AG08396 (cell line): ENCODE results near the gene ENPP1.
A peak's percentile ranks its signal among the peaks of the same experiment; 100 is the strongest.
"Not testable (repeated sequence)": the region's sequence is repeated elsewhere in the genome, so short reads cannot be mapped to it uniquely, and the experiment has no call there.

Experiments
- DNase-seq: peaks from one replicate; pipeline ENCODE4 v3.0.0; 2012; ENCODE audit warnings: low spot score, mixed read lengths

ENPP1 gene

DNA sequence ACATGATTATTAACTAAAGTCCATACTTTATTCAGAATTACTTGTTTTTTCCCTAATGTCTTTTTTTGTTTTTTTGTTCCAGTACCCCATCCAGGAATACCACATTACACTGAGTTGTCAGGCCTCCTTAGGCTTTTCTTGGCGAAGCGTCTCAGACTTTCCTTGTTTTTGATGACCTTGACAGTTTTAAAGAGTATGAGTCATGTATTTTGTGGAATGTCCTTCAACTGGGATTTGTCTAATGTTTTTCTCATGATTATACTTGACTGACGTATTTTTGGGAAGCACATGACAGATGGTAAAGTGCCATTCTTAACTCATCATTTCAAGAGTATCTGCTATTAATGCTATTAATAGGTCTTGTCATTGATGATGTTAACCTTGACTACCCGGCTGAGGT is 23.6 kb downstream of the ENPP1 start:
- DNase-seq: no peak

DNA sequence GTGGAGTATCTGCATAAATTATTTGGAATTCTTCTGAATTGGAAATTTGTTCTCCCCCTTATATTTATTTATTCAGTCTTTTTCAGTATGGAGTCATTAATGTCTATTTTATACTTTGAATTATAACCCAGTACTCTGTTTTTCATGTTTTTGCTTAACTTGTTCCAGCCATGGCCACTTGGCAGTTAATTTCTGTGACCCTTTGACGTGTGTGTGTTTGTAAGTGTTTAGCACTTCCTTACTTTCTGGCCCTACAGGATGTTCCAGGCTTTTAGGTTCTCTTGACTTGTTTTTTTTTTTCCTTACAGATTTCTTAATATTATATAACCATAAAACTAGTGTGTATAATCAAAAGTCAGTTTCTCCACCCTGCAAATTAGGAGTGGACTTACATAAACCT is 24.1 kb downstream of the ENPP1 start:
- DNase-seq: no peak

DNA sequence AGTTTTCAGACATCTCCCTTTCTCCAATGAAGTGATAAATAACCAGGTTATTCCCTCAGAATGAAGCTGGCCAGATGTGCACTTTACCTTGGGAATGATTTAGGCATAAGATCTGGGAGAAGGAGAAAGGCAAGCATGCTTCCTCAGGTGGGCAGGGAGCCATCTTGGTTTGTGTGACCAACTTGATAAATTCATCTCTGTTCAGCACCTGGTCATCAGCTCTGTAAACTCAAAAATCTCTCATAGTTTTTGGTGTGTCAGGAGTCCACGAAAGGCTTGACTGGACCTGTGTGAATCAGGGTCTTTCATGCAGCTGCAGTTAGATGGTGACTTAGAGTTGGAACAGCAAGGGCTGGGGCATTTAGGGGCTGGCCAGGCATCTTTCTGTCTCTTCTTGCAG is 24.5 kb downstream of the ENPP1 start:
- no peak for DNase-seq

DNA sequence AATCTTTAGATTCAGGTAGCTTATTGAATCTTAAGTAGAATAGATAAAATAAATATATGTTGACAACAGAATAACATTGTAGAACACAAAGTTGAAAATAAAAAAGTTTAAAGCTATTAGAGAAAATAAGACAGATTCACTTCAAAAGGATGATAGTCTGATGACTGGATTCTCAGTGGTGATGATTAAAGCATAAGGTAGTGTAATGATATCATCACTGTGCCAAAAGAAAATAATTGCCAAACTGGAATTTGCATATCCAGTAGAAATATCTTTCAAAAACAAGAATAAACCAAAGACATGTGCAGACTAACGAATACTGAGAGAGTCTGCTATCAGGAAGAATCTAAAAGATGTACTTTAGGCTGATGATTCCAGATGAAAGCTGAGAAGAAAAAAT is 30.2 kb downstream of the ENPP1 start:
- no peak for DNase-seq

DNA sequence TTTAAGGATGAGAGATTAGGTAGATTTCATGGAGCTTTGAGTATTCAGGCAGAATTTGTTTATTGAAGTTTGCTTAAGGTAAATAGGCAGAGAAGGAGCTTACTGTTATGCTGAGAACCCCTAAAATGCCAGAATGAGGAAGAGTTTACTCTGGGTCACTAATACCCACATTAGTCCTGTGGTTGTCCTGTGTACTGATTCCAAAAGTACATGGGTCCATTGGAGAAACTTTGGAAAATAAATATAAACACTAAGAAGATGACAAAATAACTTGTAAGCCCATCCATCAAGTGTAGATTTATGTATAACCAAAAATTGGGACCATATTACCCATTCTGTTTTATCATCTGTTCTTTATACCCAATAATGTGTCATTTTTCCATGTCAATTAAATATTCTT is 31.6 kb downstream of the ENPP1 start:
- DNase-seq: no peak

DNA sequence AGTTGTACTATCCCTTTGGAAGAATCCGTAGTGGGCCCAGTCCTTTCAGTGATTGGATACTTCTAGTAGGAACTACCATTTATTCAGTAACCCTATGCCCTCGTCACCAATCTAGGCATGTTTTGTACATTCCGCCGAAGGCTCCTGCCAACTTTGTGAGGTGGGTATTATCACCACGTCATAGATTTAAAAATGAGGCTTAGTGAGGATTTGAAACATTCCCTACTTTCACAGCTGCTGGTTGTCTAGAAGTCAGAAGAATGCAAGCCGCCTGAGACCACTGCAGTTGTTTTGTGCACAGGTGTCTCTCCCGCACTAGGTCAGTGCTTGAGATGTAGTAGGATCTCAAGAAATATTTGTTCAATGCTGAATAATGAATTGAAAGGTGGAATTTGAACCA is 32.6 kb downstream of the ENPP1 start:
- DNase-seq: no peak

DNA sequence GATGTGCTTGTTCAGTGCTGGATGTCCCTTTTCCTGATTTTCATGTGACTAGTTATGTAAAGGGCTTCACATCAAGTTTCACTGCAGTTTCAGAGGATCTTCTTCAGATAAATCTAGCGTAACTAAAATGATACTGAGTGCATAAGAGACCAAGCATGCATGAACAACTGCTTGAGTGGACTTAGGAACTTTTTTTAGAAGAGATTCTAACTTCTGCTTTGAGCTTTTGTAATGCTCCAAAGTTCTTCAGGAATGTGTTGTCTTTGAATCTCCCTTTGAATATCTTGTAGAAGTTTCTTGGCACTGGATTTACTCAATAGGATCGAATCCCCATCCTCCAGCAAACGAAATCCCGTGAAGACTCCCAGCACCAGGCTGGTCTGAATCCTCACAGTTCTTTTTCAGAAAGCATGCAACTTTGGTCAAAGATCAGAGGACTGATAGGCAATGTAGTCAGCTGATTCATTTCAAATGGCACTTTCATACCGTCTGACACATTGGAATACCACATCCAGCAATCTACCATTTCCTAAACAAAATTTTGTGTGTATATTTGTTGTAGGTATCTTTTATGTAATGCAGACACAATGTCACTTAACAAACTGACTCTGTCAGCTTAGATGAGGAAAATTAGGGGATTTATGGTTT is 33.2 kb downstream of the ENPP1 start:
- no peak for DNase-seq

DNA sequence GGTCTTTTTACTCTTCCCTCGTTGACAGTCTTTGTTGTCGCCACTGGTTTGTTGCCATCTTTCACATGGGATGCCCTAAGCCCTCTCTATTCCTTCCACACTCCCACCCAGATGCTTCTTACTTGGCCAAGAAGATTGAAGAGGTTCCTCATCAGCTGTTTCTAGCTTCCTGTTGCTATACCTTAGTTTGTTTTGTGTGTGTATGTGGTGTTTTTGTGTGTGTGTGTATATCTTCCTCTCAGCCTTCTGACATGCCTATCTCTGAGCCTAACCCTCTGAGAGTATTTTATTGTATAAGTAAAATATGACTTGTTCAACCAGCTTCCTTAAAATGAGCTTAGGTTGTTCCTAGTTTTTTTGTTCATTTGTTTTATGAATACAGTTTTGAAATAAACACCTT is 35.9 kb downstream of the ENPP1 start:
- no peak for DNase-seq

DNA sequence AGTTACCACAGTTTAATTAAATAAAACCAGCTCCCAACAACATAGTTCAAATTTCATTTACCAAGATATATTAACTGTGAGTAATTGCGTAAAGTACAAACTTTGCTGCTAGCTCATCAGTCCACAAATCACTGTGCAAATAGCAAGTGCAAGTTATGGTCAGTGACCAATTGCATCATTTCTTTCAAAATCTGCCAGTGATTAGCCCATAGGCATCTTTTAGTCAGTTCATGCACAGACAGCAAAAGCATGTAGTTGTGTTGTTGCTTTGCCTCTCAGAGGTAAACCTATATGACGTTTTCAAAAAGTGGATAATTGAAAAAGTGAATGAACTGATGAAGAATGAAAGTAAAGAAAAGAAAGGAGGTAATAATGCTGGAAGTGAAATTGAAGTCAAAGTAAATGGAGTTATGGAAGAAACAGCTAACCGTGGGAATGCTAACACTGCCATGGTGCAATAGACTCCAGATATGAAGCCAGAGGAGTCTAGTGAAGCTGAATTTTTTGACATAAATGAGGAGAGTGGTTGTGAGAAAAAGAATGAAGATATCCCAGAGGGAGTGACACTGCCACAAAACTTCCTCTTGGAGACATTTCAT is 36.5 kb downstream of the ENPP1 start:
- DNase-seq: peak; percentile 22

DNA sequence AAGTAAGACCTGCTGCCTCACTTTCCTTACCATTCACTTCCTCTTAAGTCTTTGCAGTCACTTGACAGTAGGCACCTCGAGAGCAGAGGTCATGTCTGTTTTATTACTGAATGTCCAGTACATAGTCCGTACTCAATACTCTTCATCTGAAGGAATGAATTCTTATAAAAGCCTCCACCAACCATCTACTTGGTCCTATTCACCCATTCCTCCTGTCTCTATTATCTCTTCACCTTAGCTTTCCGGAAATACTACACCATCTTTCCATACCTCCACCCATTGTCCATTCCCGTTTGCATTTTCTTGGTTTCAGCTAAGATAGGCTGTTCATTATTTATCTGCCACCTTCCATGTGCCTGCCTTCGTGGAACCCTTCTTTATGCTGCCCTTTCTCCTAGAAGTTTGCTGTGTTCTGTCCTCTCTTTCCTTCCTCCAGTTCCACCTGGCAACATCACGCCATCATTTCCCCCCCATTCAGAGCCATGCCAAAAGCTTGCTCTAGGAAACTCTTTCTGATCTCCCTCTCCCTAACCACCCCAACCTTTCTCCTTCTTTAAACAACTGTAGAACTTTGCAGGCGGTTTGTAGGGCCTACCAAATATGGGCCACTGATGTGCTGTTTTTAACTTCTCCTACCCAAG is 38.3 kb downstream of the ENPP1 start:
- DNase-seq: no peak

DNA sequence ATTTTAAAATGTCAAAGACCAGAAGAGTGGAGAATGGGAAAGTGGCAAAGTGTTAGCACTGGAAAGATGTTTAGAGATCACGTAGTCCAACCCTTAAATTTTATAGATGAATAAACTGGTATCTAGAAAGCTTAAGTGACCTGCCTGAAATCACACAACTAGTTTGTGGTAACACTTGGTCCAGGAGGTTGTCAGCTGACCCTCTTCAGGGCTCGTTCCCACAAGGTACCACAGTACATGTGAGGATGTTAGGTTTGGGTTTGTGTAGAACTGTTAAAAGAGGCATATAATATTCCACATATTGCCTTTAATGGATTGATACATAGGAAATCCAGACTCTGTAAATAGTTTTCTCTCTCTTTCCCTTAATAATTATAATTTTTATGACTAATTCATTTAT is 39.1 kb downstream of the ENPP1 start:
- DNase-seq: no peak

DNA sequence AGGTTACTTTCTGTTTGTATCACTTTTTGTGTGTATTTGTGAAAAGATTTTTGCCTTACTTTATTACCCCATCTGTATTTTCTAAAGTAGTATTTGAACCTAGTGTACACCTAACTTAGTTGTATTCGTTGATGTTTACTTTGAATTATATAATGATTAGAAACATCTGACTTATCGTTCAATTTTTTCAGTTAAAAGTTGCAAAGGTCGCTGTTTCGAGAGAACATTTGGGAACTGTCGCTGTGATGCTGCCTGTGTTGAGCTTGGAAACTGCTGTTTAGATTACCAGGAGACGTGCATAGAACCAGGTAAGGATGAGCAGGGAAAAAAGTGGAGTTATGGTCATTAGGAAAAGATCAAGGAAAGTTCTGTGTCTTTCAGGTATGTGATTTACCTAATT is 42.0 kb downstream of the ENPP1 start:
- DNase-seq: no peak

DNA sequence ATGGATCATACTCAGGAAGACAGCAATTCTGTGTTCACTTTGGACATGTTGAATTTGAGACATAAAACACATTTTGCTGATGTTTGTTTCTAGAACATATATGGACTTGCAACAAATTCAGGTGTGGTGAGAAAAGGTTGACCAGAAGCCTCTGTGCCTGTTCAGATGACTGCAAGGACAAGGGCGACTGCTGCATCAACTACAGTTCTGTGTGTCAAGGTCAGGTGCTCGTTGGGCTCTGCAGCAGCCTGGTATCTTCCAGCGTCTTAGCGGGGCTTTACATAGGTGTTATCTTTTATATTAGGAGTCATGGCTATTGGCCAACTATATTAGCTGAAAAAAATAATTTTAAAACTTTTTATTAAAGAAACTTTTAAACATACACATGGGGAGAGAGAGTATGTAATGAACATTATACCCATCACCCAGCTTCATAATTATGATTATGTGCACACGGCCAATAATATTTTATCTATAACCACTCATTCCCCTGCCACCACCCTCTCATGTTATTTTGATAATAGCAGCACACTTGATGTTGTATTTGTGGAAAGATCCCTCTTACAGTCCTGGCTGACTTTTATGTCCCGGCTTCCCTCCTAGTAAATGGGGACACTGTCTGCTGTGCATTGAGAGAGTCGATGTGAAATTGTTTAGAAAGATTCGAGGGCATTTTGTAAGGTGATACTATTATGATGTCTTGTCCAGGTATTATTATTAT is 43.4 kb downstream of the ENPP1 start:
- no peak for DNase-seq

DNA sequence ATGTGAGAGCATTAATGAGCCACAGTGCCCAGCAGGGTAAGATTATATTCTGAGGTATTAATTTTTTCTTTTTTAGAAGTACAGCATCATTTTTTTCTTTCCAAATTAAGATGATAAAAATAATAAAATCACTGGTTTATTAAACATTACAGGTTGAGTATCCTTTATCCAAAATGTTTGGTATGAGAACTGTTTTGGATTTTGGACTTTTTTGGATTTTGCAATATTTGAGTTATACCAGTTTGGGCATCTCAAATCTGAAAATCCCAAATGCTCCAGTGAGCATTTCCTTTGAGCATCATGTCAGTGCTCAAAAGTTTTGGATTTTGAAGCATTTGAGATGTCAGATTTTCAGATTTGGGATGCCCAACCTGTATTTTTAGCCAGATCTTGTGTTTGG is 44.4 kb downstream of the ENPP1 start:
- no peak for DNase-seq

DNA sequence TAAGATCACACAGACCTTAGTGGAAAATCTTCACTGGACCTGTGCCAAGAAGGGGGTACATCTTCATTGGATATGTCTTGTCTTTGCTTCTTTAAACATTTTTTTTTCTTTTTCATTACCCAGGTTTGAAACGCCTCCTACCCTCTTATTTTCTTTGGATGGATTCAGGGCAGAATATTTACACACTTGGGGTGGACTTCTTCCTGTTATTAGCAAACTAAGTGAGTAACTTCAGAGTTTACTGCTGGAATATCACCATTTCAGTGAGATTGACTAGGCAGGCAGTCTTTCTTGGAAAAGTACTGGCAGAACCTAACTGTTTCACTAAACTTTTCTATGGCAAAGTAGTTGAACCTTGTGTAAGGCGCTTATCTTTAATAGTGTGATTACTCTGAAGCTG is 47.0 kb downstream of the ENPP1 start:
- no peak for DNase-seq

DNA sequence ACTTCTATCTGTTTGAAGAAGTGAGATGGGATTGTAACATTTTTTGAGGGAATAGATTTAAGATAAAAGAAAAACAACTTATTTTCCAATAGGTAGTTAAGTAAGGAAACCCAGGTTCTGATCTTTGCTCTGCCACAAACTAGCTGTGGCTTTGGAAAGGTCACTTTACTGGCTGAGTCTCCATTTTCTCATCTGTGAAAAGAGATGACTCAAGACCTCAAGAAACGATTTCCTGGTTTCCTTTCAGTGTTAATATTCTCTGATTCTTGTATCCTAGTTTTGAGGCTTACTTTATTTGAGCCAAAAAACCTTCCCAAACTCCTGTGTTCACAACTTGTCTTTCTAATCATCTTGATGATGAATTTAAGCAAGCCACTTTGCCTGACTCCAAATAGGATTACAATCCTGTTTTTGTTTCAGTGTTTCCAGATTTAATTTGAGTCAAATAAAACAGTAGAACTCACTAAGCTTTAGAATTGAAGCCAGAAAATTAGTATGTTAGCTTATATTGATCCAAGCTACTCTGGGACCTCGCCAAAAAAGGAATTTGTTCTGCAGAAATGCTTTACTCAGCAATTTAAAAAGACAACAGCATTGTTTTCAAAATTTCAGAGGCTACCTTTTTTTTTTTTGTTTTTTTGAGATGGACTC is 51.1 kb downstream of the ENPP1 start:
- DNase-seq: peak; percentile 14

DNA sequence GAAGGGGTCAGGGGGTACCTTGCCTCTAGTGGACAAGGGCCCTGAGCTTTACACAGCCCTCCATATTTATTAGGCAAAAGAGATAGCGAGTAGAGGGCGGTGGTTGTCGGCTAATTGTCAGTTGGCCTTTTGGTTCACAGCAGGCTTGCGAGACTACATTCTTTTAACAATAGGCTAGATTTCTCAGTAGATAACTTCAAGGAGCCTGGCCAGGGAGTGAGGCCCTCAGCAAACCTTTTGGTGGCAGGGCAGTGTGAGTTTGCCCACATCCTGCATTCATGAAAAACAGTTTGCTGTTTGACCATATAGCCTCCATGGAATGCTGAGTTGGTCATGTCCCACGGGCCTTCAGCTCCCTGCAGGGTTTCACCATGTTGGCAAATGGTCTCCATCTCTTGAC is 51.8 kb downstream of the ENPP1 start:
- DNase-seq: not testable (repeated sequence)

DNA sequence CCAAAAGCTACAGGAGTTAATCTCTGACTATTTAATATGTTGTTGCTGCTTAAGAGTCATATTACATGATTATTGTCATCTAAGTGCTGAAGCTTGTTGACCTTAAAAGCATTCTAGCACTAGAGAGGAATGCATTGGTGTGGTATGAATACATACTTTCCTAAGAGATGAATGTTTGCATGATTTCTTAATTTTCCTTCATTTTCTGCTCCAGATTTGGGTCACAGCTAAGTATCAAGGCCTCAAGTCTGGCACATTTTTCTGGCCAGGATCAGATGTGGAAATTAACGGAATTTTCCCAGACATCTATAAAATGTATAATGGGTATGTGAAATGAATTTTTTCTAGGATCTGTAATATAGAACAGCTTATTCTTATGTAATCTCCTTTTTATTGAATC is 53.6 kb downstream of the ENPP1 start:
- no peak for DNase-seq

DNA sequence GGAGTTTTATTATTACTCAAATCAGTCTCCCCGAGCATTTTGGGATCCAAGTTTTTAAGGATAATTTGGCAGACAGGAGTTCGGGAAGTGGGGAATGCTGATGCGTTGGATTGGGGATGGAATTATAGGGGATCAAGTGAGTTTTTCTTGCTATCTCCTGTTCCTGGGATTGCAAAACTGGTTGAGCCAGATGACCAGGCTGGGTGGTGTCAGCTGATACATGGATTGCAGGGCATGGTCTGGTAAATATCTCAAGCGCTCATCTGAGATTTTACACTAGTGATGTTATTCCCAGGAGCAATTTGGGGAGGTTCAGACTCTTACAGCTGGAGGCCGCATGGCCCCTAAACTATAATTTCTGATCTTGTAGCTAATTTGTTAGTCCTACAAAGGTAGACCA is 54.7 kb downstream of the ENPP1 start:
- no peak for DNase-seq

DNA sequence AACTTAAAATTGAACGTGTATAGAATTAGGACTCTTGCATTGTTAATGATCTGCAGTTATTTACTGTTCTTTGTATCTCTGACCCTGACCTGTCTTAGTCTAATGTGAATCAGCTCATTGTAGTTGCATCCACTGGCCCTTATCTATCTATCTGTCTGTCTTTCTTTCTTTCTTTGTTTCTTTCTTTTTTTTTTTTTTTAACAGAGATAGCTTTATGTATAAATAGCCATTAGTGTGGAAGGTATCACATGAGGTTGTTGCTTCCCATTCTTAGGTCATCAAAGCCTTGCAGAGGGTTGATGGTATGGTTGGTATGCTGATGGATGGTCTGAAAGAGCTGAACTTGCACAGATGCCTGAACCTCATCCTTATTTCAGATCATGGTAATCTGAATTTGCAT is 59.9 kb downstream of the ENPP1 start:
- DNase-seq: peak; percentile 24

DNA sequence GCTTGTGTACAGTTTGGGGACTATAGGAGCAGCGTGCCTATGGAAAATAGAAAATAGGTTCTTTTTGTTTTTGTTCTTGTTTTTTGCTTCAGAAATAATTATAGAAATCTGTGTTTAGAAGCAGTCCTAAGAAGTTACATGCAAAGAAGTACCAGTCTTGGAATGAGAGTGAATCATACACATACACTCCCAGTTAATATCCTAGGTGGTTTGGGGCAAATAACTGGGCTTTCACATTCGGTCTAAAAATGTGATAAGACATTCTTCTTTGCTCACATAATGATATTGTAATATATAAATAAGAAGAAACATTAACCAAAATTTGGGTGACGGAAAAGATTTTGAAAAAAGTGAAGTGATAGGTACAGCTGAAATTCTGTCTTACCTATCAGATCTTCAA is 61.0 kb downstream of the ENPP1 start:
- DNase-seq: no peak

DNA sequence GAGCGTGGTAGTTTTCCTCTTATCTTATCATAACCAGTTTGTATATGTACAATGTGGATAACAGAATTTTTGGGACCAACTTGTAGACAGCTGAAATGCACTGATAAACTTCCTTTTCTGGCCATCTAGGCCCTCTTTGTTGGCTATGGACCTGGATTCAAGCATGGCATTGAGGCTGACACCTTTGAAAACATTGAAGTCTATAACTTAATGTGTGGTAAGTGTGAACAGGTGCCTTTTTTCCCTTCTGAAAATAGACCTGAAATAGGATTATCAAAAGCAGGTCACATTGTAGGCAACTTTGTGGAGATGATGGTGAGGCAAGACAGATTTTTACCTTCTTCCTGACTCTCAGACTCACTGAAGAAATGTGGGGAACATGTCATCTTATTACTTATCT is 67.8 kb downstream of the ENPP1 start:
- DNase-seq: no peak

DNA sequence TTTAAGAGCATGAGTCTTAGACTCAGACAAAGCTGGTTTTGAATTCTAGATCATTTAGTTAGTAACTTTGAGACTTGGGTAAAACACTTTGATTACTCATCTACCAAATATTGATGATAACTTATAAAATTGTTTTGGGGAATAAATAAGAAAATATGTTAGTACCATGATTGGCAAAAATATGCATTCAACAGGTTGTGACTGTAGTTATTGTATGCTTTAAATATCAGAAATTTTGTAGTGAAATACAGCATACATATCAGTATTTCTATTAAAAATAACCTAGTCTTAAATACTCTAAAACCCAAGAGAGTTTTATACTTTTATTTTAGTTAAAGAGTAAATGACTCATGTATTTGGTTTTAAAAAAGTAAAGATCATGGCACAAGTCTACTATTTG is 68.7 kb downstream of the ENPP1 start:
- no peak for DNase-seq
